GM12865 (cell line): ENCODE data around the gene BTN1A1.

Source experiments
- DNase-seq: peaks from one replicate; pipeline ENCODE4 v3.0.0; 2010; ENCODE audit warnings: low read depth
- H3K4me3 ChIP-seq: 2 replicates; pipeline ENCODE4 v1.5.1; 2011; ENCODE audit warnings: mild to moderate bottlenecking, low read depth, low read length, control low read depth
- TF ChIP-seq, protein P1 (sequence below): IDR thresholded peaks from 2 replicates; pipeline ENCODE4 v1.5.1; 2011; ENCODE audit warnings: low read length, control low read depth, low read depth, inconsistent platforms; ENCODE audit not compliant: insufficient read depth; ENCODE audit errors: missing control alignments

The BTN1A1 gene

DNA sequence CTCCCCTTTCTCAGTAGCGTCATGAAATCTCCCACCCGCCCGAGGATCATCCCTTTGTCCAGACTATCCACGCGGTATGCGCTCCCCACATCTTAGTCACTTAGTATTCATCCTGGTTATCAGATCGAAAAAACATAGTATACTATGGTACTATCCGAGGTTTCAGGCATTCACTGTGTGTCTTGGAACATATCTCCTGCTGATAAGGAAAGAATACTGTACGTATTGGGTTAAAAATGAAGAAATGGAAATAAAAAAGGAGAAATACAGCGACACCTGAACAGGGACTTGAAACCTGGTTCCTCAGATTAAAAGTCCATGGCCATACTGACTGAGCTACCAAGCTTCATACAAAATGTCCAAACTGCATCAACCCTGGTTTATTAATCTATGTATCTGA is 52.1 kb downstream of the BTN1A1 start:
- DNase-seq, result no peak
- no peak overlapping the region for H3K4me3 ChIP-seq
- TF ChIP-seq, protein P1, sequence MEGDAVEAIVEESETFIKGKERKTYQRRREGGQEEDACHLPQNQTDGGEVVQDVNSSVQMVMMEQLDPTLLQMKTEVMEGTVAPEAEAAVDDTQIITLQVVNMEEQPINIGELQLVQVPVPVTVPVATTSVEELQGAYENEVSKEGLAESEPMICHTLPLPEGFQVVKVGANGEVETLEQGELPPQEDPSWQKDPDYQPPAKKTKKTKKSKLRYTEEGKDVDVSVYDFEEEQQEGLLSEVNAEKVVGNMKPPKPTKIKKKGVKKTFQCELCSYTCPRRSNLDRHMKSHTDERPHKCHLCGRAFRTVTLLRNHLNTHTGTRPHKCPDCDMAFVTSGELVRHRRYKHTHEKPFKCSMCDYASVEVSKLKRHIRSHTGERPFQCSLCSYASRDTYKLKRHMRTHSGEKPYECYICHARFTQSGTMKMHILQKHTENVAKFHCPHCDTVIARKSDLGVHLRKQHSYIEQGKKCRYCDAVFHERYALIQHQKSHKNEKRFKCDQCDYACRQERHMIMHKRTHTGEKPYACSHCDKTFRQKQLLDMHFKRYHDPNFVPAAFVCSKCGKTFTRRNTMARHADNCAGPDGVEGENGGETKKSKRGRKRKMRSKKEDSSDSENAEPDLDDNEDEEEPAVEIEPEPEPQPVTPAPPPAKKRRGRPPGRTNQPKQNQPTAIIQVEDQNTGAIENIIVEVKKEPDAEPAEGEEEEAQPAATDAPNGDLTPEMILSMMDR, result no peak

DNA sequence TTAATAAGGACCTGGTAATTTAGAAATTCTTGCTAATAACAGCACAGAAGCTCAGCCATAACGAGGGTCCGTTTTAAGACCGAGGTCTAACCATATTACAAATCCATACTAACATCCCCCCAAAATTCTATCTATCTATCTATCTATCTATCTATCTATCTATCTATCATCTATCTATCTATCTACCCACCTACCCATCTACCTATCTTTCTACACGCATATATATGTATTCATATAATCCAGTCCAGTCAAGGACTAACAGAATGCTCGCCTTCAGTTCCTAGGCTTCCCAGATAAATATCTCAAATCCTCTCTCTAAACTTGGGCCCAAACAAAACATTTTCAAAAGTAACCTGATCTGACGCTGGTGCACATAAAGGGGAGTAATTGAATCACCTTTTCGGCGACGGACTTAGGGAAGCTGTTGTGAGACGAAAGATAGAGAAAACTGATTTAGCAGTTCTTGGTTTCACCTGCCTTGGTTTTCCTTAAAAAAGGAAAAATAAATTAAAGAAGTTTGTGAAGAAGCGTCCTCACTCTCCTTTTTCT is 52.6 kb downstream of the BTN1A1 start:
- peak overlapping the region; percentile 76 for H3K4me3 ChIP-seq
- TF ChIP-seq, protein P1, result no peak
- DNase-seq, result no peak

DNA sequence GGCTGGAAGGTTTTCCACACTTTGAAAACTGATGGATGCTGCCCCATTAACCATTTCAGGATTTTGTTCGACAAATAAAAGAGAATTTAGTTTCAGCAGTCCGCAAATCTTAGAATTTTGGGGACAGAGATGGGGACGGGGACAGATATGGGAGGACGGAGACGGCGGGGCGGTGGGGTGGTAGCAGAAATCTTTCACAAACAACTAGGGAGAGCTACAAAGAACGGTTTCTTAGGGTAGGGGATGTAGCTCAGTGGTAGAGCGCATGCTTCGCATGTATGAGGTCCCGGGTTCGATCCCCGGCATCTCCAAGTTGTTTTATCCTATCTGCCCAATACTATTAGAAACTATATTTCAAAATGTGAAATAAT is 53.1 kb downstream of the BTN1A1 start:
- DNase-seq, result peak; percentile 87
- TF ChIP-seq, protein P1, result no peak
- peak overlapping the region; percentile 76 for H3K4me3 ChIP-seq

DNA sequence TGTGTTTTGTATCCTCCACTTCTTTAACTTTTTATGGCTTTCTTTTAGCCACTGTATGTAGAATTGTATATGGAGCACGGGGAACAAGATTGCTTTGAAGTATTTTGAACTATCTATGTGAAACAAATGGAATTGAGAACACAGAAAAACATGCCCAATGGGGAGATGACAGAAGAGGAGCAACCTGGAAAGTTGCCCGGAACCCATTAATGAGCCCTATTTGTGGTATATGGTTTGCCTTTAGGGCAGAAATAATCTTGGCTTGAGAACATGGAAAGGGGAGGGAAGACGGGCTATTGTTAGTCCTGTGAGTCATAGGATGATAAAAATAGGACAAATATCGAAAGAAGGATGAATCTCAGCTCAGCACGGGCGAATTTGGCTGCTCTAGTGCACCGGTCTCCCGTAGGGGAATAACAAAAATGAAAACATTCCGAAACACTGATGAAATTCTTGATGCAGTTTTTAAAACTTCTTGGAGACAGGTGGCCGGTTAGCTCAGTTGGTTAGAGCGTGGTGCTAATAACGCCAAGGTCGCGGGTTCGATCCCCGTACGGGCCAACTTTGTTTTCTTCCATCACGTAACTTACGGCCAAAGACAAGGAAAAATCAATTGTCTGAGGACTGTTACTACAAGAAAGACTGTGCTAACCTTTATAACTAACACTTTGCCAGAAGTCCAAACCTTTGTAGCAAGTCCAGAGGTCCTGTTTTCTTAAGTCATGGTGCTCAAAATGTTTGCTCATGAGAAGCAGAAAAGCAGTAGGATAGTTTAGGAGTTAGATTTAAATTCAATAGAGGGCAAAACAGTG is 53.7 kb downstream of the BTN1A1 start:
- DNase-seq, result peak; percentile 90
- peak overlapping the region; percentile 76 for H3K4me3 ChIP-seq
- TF ChIP-seq, protein P1, result no peak

DNA sequence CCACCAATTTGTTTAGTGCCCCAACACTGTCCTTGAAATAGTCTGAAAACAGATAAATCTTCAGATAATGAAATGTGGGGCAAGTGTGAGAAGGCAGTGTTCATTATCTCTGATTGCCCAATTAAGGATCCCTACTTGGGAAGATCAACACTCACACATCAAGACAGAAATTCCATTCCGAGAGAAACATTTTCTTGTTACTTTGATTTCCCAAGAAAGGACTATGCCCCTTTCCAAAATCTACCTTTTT is 54.3 kb downstream of the BTN1A1 start:
- DNase-seq, result no peak
- TF ChIP-seq, protein P1, result no peak
- H3K4me3 ChIP-seq, result peak overlapping the region; percentile 65

DNA sequence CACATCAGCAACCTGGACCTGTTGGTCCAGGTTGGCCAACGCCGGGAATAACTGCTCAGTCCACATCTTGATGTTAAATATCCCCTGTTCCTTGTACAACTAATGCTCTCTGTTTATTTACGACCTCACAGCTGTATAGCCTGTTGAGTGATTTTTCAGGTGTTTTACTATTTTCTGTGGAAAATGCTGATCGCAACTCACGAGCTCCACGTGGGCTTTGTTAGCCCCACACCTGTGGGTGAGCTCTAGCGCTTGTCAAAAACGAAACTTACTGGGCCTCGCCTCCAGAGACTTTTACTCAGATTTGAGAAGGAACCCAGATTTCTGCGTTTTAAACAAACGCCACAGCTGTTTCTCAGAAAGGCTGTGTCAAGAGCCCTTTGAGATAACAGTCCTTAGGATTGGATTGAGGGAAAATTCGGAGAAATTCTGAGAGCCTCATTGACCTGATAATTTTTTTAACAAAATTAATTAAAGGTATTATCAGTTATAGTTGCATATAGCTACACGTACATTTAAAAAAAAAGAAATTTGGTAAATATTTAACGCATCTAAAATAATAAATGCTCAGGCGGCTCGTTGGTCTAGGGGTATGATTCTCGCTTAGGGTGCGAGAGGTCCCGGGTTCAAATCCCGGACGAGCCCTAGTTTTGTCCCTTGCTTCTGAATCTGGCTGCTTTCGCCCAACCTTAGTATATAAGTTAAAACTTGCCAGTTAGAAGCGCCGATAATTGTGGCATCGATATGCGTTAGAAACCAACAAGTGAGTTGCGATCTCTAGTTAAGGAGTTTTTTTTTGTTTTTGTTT is 54.8 kb downstream of the BTN1A1 start:
- TF ChIP-seq, protein P1, result no peak
- peak overlapping the region; percentile 65 for H3K4me3 ChIP-seq
- DNase-seq, result peak; percentile 88
